K562 (cell line): ENCODE results near the gene MECR. TPM values are rescaled to one million over a fixed set of nuclear protein-coding genes. Genes with fewer than 3 reads are reported as not detected.

Experiments used
- C11orf30 ChIP-seq: fragments of 450-650 bp; IDR thresholded peaks from 2 replicates; pipeline ENCODE4 v1.6.1; 2016; ENCODE audit warnings: low read depth, mild to moderate bottlenecking
- CSDE1 ChIP-seq, 2 experiments: fragments of 450-650 bp; IDR thresholded peaks; 2 replicates each; pipeline ENCODE4 v1.6.1; 2016; ENCODE audit warnings: mild to moderate bottlenecking in 1 of 2
- ETS2 ChIP-seq: IDR thresholded peaks from 2 replicates; pipeline ENCODE4 v1.6.1; 2016; ENCODE audit warnings: borderline replicate concordance, missing genetic modification characterization, mild to moderate bottlenecking, moderate library complexity, missing compliant biosample characterization; ENCODE audit not compliant: poor library complexity, severe bottlenecking
- FOXJ2 ChIP-seq: fragments of 200-800 bp; sonication (Bioruptor generic); IDR thresholded peaks from 2 replicates; pipeline ENCODE4 v1.6.1; 2016; ENCODE audit warnings: missing genetic modification characterization, missing compliant biosample characterization
- HMG20A ChIP-seq: fragments of 450-650 bp; formaldehyde crosslinking; conservative IDR thresholded peaks from 2 replicates; pipeline ENCODE4 v1.4.0; 2020; ENCODE audit warnings: mild to moderate bottlenecking, mixed read lengths
- HOMEZ ChIP-seq: fragments of 250-450 bp; sonication (Bioruptor Pico); IDR thresholded peaks from 2 replicates; pipeline ENCODE4 v1.4.0; 2020; ENCODE audit warnings: mild to moderate bottlenecking, moderate library complexity
- HSF4 ChIP-seq: fragments of 250-450 bp; sonication (Bioruptor Pico); IDR thresholded peaks from 2 replicates; pipeline ENCODE4 v2.1.2; 2022; ENCODE audit warnings: mild to moderate bottlenecking, moderate library complexity, borderline replicate concordance
- KDM1A ChIP-seq, 2 experiments: fragments of 450-650 bp; IDR thresholded peaks; 2 replicates each; pipeline ENCODE4 v1.6.1; 2016; ENCODE audit warnings: mild to moderate bottlenecking in 2 of 2
- KDM4B ChIP-seq, 2 experiments: fragments of 450-650 bp in 1 of 2; sonication (generic) in 1 of 2; IDR thresholded peaks; 2 replicates each; pipeline ENCODE4 v1.6.1; 2016 to 2017; ENCODE audit warnings: borderline replicate concordance in 2 of 2, antibody characterized with exemption in 1 of 2, low read depth in 1 of 2, mild to moderate bottlenecking in 1 of 2
- LCOR ChIP-seq: sonication (generic); formaldehyde crosslinking; IDR thresholded peaks from 2 replicates; pipeline ENCODE4 v1.8.0; 2022; ENCODE audit warnings: mild to moderate bottlenecking, missing genetic modification reagents
- MTA3 ChIP-seq: fragments of 450-650 bp; formaldehyde crosslinking; IDR thresholded peaks from 2 replicates; pipeline ENCODE4 v1.6.1; 2017; ENCODE audit warnings: mild to moderate bottlenecking, borderline replicate concordance
- NFATC3 ChIP-seq: fragments of 450-650 bp; IDR thresholded peaks from 2 replicates; pipeline ENCODE4 v1.6.1; 2017; ENCODE audit warnings: mild to moderate bottlenecking
- NR1H2 ChIP-seq: sonication (generic); formaldehyde crosslinking; IDR thresholded peaks from 2 replicates; pipeline ENCODE4 v1.4.0; 2020; ENCODE audit warnings: mild to moderate bottlenecking, missing genetic modification reagents
- PCBP1 ChIP-seq: fragments of 200-400 bp; formaldehyde crosslinking; IDR thresholded peaks from 2 replicates; pipeline ENCODE4 v1.6.1; 2018; ENCODE audit warnings: mild to moderate bottlenecking, low read depth, low read length; ENCODE audit not compliant: poor library complexity, severe bottlenecking
- RAD51 ChIP-seq: fragments of 450-650 bp; IDR thresholded peaks from 2 replicates; pipeline ENCODE4 v1.7.1; 2016; ENCODE audit warnings: low read depth, mild to moderate bottlenecking, borderline replicate concordance
- SIN3A ChIP-seq, 2 experiments: fragments of 150-350 bp in 1 of 2; IDR thresholded peaks; 2 replicates each; pipeline ENCODE4 v1.6.1; 2011 to 2016; ENCODE audit warnings: borderline replicate concordance in 2 of 2, low read depth in 2 of 2, low read length in 2 of 2, mild to moderate bottlenecking in 2 of 2, moderate library complexity in 2 of 2; ENCODE audit not compliant: control insufficient read depth in 1 of 2
- SIX5 ChIP-seq, 2 experiments: IDR thresholded peaks; 2 replicates each; pipeline ENCODE4 v1.6.1; 2011; ENCODE audit warnings: low read length in 2 of 2, borderline replicate concordance in 1 of 2, low read depth in 1 of 2, mild to moderate bottlenecking in 1 of 2, moderate library complexity in 1 of 2; ENCODE audit not compliant: insufficient read depth in 1 of 2
- SMARCE1 ChIP-seq: fragments of 450-650 bp; IDR thresholded peaks from 2 replicates; pipeline ENCODE4 v1.7.1; 2016; ENCODE audit warnings: mild to moderate bottlenecking
- SPI1 ChIP-seq: IDR thresholded peaks from 2 replicates; pipeline ENCODE4 v1.6.1; 2011; ENCODE audit warnings: low read depth, low read length, control low read depth, borderline replicate concordance
- TAL1 ChIP-seq: fragments of 450-650 bp; IDR thresholded peaks from 2 replicates; pipeline ENCODE4 v1.6.1; 2016; ENCODE audit warnings: mild to moderate bottlenecking
- TCF15 ChIP-seq: fragments of 250-450 bp; sonication (Bioruptor Pico); IDR thresholded peaks from 2 replicates; pipeline ENCODE4 v1.8.0; 2022; ENCODE audit warnings: moderate library complexity, mild to moderate bottlenecking, inconsistent platforms
- TEAD4 ChIP-seq, 2 experiments: sonication (generic) in 1 of 2; formaldehyde crosslinking in 1 of 2; IDR thresholded peaks; 2 replicates each; pipeline versions ENCODE4 v1.6.1 to v1.8.0; 2012 to 2022; ENCODE audit warnings: borderline replicate concordance in 1 of 2, inconsistent platforms in 1 of 2, low read length in 1 of 2, mild to moderate bottlenecking in 1 of 2, missing genetic modification reagents in 1 of 2
- ZBTB7A ChIP-seq: IDR thresholded peaks from 2 replicates; pipeline ENCODE4 v1.6.1; 2011; ENCODE audit warnings: low read depth, mild to moderate bottlenecking, low read length, moderate library complexity, borderline replicate concordance; ENCODE audit not compliant: control insufficient read depth
- ZC3H4 ChIP-seq: sonication (generic); formaldehyde crosslinking; IDR thresholded peaks from 2 replicates; pipeline ENCODE4 v1.9.0; 2021; ENCODE audit warnings: missing genetic modification reagents, borderline replicate concordance
- ZNF140 ChIP-seq: fragments of 250-450 bp; sonication (Bioruptor Pico); IDR thresholded peaks from 2 replicates; pipeline ENCODE4 v1.8.0; 2021; ENCODE audit warnings: moderate library complexity, mild to moderate bottlenecking, inconsistent platforms
- ZNF217 ChIP-seq: sonication (generic); formaldehyde crosslinking; IDR thresholded peaks from 2 replicates; pipeline ENCODE4 v1.8.0; 2022; ENCODE audit warnings: mild to moderate bottlenecking, missing genetic modification reagents
- ZNF3 ChIP-seq: fragments of 250-450 bp; sonication (Bioruptor Pico); IDR thresholded peaks from 2 replicates; pipeline ENCODE4 v1.5.0; 2021; ENCODE audit warnings: mild to moderate bottlenecking, moderate library complexity
- polyA plus RNA-seq, 8 experiments: library from polyadenylated mRNA; depleted of rRNA in 4 of 8; stranded (reverse) in 5 of 8; unstranded in 3 of 8; fragments of >200 nt; fragmentation: Nextera tagmentation in 2 of 8; fragmentation: Illumina TruSeq in 1 of 8; extraction: Ambion mirVana in 2 of 8; extraction: Trizol in 1 of 8; gene quantifications; 2 replicates each; pipeline versions ENCODE4 v1.2.1 to v1.2.3, GENCODE V29; 2011 to 2014; ENCODE audit warnings: inconsistent platforms in 1 of 8, missing spikeins in 1 of 8
- total RNA-seq, 7 experiments: library from RNA; depleted of rRNA in 6 of 7; stranded (reverse); fragments of >200 nt in 6 of 7; fragmentation: Illumina TruSeq in 2 of 7; extraction: Trizol in 2 of 7; gene quantifications; 2 replicates each; pipeline versions ENCODE4 v1.2.1 to v1.2.3, GENCODE V29; 2011 to 2021; ENCODE audit warnings: low replicate concordance in 1 of 7
- TF ChIP-seq, protein P1 (sequence below): fragments of 450-650 bp; conservative IDR thresholded peaks from 2 replicates; pipeline ENCODE4 v1.6.1; 2016; ENCODE audit warnings: missing genetic modification characterization, low read depth, mild to moderate bottlenecking, missing compliant biosample characterization, moderate library complexity

Gene MECR
- total and polyA plus RNA-seq, 9 of the 15 experiments (the other 6 are each of a cell fraction or from before 2014, with no cell fraction given): 10.4 to 58.6 (median 42.9) TPM

DNA sequence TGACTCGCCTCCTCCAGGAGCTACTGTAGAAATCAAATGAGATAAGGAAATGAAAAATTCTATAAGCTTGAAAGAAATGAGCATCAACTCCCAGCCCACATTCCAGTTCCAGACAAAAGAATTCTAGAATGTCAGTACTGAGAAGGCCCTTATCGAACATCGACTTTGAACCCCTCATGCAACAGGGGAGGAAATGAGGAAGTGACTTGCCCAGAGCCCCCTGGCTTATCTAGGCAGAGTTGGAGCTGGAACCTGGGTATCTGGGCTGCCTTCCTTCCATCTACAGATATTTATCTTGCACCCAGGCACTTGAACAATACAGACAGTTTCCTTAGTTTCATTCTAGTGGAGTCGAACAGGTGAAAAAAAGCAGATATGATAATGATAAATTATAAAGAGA lies 22.3 kb downstream of the MECR start (continued):
- TF ChIP-seq ZC3H4 (no peak), MTA3 (0 out of 2 replicates have a peak, but pooled peaks have one; percentile 72), ETS2 (tag) (no peak), HSF4 (no peak), SPI1 (peak; percentile 99), HOMEZ (CRISPR knock-in tag) (no peak), LCOR (no peak), ZNF140 (CRISPR knock-in tag) (no peak), TAL1 (peak; percentile 41), KDM1A (IDR thresholded peaks at IDR 0.05) (no peak), NFATC3 (no peak), ZNF217 (CRISPR knock-in tag) (no peak), C11orf30 (no peak), CSDE1 (IDR thresholded peaks at IDR 0.05) (no peak), TEAD4 (IDR thresholded peaks at IDR 0.05; ENCODE audit: low read length) (peak; percentile 67), TEAD4 (CRISPR knock-in tag; IDR thresholded peaks at IDR 0.05; ENCODE audit: borderline replicate concordance) (no peak), SIX5 (IDR thresholded peaks at IDR 0.05; ENCODE audit: borderline replicate concordance in 1 of 2, insufficient read depth in 1 of 2, low read depth in 1 of 2, low read length in 2 of 2) (no peak), TCF15 (CRISPR knock-in tag) (no peak), KDM4B (IDR thresholded peaks at IDR 0.05; ENCODE audit: borderline replicate concordance in 2 of 2, low read depth in 1 of 2) (no peak), NR1H2 (CRISPR knock-in tag) (no peak), RAD51 (no peak), SIN3A (IDR thresholded peaks at IDR 0.05; ENCODE audit: borderline replicate concordance in 2 of 2, control insufficient read depth in 1 of 2, low read depth in 2 of 2, low read length in 2 of 2) (no peak), PCBP1 (no peak), SMARCE1 (peak; percentile 84), ZBTB7A (peak; percentile 47; the same call in 1 of the 2 replicates), HMG20A (no peak), FOXJ2 (no peak), ZNF3 (CRISPR knock-in tag) (no peak)
- TF ChIP-seq, protein P1, sequence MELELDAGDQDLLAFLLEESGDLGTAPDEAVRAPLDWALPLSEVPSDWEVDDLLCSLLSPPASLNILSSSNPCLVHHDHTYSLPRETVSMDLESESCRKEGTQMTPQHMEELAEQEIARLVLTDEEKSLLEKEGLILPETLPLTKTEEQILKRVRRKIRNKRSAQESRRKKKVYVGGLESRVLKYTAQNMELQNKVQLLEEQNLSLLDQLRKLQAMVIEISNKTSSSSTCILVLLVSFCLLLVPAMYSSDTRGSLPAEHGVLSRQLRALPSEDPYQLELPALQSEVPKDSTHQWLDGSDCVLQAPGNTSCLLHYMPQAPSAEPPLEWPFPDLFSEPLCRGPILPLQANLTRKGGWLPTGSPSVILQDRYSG (tag): no peak
